ENCODE data around the gene CISD2. TPM values are rescaled to one million over a fixed set of nuclear protein-coding genes. Genes with fewer than 3 reads are reported as not detected.
"Not testable (repeated sequence)": the region's sequence is repeated elsewhere in the genome, so short reads cannot be mapped to it uniquely, and the experiment has no call there.

The CISD2 gene
- total RNA-seq, 4 donors from 2014 or later: 6.7 to 22.2 (median 12.9) TPM

DNA sequence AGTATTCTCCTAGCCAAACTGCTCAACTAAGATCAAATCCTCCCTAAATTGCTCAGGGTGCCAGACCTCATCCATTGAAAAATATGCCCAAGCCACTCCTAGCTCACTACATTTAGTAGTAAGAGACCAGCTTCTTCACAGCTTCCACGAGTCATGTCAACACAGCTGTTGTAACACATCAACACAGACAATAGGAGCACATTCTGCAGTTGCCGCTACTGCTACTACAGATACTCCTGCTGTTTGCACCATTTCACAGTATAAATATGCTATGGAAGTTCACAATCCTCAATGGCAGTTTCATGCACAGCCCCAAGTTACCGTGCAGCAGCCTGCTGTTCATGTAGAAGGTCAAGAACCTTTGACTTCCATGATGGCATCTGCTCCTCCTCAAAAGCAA is 28.8 kb downstream of the CISD2 start:
- H3K9me3 ChIP-seq, H3K4me1 ChIP-seq, H3K36me3 ChIP-seq, H3K27me3 ChIP-seq, H3K4me3 ChIP-seq, ATAC-seq, H3K27ac ChIP-seq: not testable (repeated sequence)
- WGBS, 2 donors (ENCODE audit: low coverage in 1 of 2): 90% methylated on average over 2 of the region's 3 CpGs; no CpG with 5 or more reads in 1 of the 2 donors

DNA sequence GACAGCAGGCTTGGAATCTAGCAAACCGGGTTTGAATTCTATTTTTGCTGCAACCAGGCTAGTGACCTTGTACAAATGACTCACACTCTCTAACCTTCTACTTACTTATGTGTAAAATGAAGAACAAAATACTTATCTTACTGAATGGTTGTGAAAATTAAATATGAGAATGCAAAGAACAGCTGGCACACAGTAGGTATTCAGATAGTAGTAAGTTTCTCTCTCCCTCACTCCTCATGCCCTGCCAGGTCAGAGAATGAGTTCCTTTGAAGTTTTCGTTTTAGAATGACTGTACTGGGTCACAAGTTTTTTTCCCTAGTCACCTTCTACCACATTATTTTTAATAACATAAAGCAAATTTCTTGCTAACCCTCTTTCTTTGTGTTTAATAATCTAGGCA is 33.0 kb downstream of the CISD2 start:
- TF ChIP-seq EP300 (IDR thresholded peaks at IDR 0.05): no peak
- TF ChIP-seq POLR2AphosphoS5 (IDR thresholded peaks at IDR 0.05): no peak
- no peak for TF ChIP-seq POLR2A (IDR thresholded peaks at IDR 0.05)
- TF ChIP-seq, protein P1, sequence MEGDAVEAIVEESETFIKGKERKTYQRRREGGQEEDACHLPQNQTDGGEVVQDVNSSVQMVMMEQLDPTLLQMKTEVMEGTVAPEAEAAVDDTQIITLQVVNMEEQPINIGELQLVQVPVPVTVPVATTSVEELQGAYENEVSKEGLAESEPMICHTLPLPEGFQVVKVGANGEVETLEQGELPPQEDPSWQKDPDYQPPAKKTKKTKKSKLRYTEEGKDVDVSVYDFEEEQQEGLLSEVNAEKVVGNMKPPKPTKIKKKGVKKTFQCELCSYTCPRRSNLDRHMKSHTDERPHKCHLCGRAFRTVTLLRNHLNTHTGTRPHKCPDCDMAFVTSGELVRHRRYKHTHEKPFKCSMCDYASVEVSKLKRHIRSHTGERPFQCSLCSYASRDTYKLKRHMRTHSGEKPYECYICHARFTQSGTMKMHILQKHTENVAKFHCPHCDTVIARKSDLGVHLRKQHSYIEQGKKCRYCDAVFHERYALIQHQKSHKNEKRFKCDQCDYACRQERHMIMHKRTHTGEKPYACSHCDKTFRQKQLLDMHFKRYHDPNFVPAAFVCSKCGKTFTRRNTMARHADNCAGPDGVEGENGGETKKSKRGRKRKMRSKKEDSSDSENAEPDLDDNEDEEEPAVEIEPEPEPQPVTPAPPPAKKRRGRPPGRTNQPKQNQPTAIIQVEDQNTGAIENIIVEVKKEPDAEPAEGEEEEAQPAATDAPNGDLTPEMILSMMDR (IDR thresholded peaks at IDR 0.05): no peak
- no peak for ATAC-seq
- H3K4me1 ChIP-seq: no peaks in the 10 kb centered on the region

DNA sequence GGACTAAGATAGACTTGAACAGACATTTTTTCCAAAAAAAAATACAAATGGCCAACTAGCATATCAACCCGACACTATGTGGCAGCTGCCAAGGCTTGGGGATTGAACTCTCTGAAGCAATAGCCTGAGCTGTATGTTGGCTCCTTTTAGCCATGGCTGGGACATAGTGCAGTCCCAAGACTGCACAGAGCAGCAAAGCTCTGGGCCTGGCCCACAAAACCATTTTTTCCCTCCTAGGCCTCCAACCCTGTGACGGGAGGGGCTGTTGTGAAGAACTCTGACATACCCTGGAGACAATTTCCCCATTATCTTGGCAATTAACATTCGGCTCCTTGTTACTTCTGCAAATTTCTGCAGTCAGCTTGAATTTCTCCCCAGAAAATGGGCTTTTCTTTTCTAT is 50.1 kb downstream of the CISD2 start:
- 82 to 94% methylated on average over 2 of the region's 3 CpGs for WGBS, 2 donors (ENCODE audit: low coverage in 1 of 2)
- peaks cover 0 to 12% (median 0%) of the 10 kb centered on the region in 3 donors for H3K9me3 ChIP-seq
- H3K4me1 ChIP-seq: no peaks in the 10 kb centered on the region
- H3K27me3 ChIP-seq: no peaks in the 10 kb centered on the region
- no peak overlapping the region for H3K27ac ChIP-seq
- ATAC-seq: no peak
- TF ChIP-seq, protein P1 (IDR thresholded peaks at IDR 0.05): no peak
- TF ChIP-seq EP300 (IDR thresholded peaks at IDR 0.05) (no peak), POLR2A (IDR thresholded peaks at IDR 0.05) (no peak), POLR2AphosphoS5 (IDR thresholded peaks at IDR 0.05) (no peak)
- H3K4me3 ChIP-seq: no peak overlapping the region
- peaks cover 0 to 12% of the 10 kb centered on the region in 2 donors for H3K36me3 ChIP-seq

More for the DNA sequence above, 33.0 kb downstream of the CISD2 start:
- Histone ChIP-seq H3K27ac (no peak overlapping the region), H3K36me3 (no peaks in the 10 kb centered on the region), H3K4me3 (no peak overlapping the region), H3K9me3 (no peaks in the 10 kb centered on the region), H3K27me3 (no peaks in the 10 kb centered on the region)
- 52 to 64% methylated on average over 2 of the region's 2 CpGs for WGBS, 2 donors (ENCODE audit: low coverage in 1 of 2)

DNA sequence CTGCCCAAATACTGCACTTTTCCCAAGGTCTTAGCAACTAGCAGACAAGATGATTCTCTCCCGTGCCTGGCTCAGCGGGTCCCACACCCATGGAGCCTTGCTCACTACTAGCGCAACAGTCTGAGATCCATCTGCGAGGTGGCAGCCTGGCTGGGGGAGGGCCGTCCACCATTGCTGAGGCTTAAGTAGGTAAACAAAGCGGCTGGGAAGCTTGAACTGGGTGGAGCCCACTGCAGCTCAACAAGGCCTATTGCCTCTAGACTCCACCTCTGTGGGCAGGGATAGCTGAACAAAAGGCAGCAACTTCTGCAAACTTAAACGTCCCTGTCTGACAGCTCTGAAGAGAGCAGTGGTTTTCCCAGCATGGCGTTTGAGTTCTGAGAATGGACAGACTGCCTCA is 50.9 kb downstream of the CISD2 start:
- not testable (repeated sequence) for ATAC-seq, H3K27me3 ChIP-seq, H3K4me1 ChIP-seq, H3K27ac ChIP-seq, H3K4me3 ChIP-seq
- WGBS, 2 donors (ENCODE audit: low coverage in 1 of 2): 83% methylated on average over 2 of the region's 8 CpGs; no CpG with 5 or more reads in 1 of the 2 donors
- H3K36me3 ChIP-seq: peaks cover 0 to 12% of the 10 kb centered on the region in 2 donors
- H3K9me3 ChIP-seq: peaks cover 0 to 11% (median 0%) of the 10 kb centered on the region in 3 donors

DNA sequence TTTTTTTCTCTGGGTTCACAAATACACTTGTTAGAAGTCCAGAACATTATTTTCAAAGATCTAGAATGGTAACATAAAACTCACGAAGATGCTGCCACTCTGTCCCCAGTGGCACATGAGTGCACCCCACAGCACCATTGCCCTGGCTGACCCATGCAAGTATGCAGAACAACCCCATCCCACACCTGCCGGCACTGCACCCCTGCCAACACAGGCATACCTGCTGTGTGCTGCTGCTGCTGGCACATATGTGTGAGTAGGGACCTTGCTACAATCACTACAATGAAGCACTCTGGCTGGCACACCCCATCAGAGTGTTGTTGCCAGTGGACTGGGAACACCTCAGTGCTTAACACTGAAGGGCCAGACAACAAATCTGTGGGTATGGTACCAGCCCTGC is 66.9 kb downstream of the CISD2 start:
- Histone ChIP-seq H3K4me1 (no peaks in the 10 kb centered on the region), H3K36me3 (no peaks in the 10 kb centered on the region), H3K4me3 (no peak overlapping the region), H3K27me3 (no peaks in the 10 kb centered on the region), H3K27ac (no peak overlapping the region), H3K9me3 (no peaks in the 10 kb centered on the region)
- TF ChIP-seq, protein P1 (IDR thresholded peaks at IDR 0.05): no peak
- no peak for TF ChIP-seq EP300 (IDR thresholded peaks at IDR 0.05)
- no peak for TF ChIP-seq POLR2AphosphoS5 (IDR thresholded peaks at IDR 0.05)
- no peak for TF ChIP-seq POLR2A (IDR thresholded peaks at IDR 0.05)
- WGBS, 2 donors (ENCODE audit: low coverage in 1 of 2): 58 to 67% methylated on average over 2 of the region's 2 CpGs
- no peak for ATAC-seq

DNA sequence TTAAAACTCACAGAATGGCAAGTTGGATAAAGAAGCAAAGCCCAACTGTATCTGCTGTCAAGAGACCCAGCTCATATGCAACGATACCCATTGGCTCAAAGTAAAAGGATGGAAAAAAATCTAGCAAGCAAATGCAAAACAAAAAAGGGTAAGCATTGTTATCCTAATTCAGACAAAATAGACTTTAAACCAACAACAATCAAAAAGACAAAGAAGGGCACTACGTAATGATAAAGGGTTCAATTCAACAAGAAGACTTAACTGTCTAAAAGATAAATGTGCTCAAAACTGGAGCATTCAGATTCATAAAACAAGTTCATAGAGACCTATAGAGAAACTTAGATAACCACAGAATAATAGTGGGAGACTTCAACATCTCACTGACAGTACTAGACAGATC is 69.3 kb downstream of the CISD2 start:
- 85 to 94% methylated on average over 2 of the region's 2 CpGs for WGBS, 2 donors (ENCODE audit: low coverage in 1 of 2)
- H3K4me1 ChIP-seq, H3K27ac ChIP-seq, H3K36me3 ChIP-seq, H3K27me3 ChIP-seq, H3K9me3 ChIP-seq, ATAC-seq, H3K4me3 ChIP-seq: not testable (repeated sequence)

Small RNA genes within 50 kb of the gene (small RNA-seq; reads per million reads assigned to genes)
- gene RNU7-151P: 0 reads per million in 4 donors

Other genes starting within 250 kb of the CISD2 start
- gene MANBA, start 108.0 kb upstream of the CISD2 start, total RNA-seq: 10 to 100 TPM; 26.2 to 31.0 (median 27.7) TPM
- 100 to 1,000 TPM; 345 to 432 (median 402) TPM for gene UBE2D3, start 41.4 kb upstream of the CISD2 start, total RNA-seq
- 1 to 10 TPM in 2 of 4 donors, under 1 TPM in 2; 0.25 to 2.8 (median 0.94) TPM for gene SLC9B1, start 150.7 kb downstream of the CISD2 start, total RNA-seq
- 10 to 100 TPM; 14.3 to 24.9 (median 20.2) TPM for gene SLC9B2, start 207.8 kb downstream of the CISD2 start, total RNA-seq
- gene BDH2, start 230.8 kb downstream of the CISD2 start, total RNA-seq: 100 to 1,000 TPM in 1 of 4 donors, 10 to 100 TPM in 3; 26.9 to 109 (median 55.2) TPM